Measurements from ENCODE around the gene MARK3. TPM values are rescaled to one million over a fixed set of nuclear protein-coding genes. Genes with fewer than 3 reads are reported as not detected.

Gene MARK3
- total and polyA plus RNA-seq, 2 of the 4 experiments (the other 2 are of a cell fraction), result 78.5 to 80.5 TPM

DNA sequence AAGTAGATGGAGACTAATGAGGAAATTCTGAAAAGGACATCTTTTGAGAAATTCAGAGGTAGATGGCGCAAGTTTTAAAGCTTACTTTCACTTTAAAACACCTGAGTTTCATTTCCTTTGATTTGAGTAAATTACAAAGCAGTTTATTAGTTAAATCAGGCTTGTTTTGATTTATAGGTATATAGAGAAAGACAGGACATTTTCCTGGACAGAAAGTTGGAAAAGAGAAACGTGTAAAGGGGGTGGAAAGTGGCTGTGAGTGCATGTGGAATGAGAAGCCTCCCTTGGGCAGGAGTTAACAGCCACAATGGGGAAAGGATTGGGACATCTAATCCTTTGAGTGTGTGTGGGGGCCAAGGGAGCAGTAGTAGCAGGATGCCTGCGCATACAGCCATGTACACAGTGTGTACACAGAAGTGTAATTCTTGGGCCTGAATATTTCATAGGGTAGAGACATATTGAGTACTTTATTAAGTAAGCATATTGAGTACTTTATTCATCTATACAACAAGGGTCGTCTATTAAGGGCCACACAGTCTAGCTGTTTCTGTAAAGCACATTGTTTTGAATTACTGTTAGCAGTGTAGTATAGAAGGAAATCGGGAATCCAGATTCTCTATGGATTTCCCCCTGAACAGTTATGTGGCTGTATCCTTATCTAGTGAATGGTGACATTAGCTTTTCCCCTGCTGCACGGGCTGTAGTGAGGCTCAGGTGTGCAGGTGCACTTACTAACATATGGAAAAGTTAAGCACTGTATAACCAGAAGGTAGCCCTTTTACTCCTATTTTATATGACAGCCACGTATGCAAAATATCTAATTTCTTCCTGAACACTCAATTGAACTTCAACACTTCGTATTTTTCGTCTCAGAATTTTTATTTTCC, 19.1 kb downstream of the MARK3 start:
- peaks cover 5 to 61% of the 10 kb centered on the region in 2 experiments; a peak in 3 of 4 replicates for H3K79me1 ChIP-seq (ENCODE audit: low read depth in 1 of 2, low read length in 2 of 2)
- H2BK15ac ChIP-seq (ENCODE audit: low read depth, low read length), result no peak overlapping the region
- no peak overlapping the region for H3K23ac ChIP-seq (ENCODE audit: low read depth, low read length)
- H2BK5ac ChIP-seq (ENCODE audit: low read depth, low read length, poor library complexity, severe bottlenecking), result peak overlapping the region; percentile 19
- intact Hi-C loops (cut with micrococcal nuclease) (no loop called here), dilution Hi-C loops (cut with HindIII; ENCODE audit: low sequenced_read_pairs, unreplicated experiment) (no loop called here), in situ Hi-C loops (cut with MboI; ENCODE audit: low sequenced_read_pairs) (no loop called here)
- ATAC-seq (ENCODE audit: low read depth) (no peak), DNase-seq (peak; percentile 24)
- no peak overlapping the region for H2BK120ac ChIP-seq (ENCODE audit: low read depth, low read length)
- no peak overlapping the region for H3K56ac ChIP-seq (ENCODE audit: extremely low read depth, insufficient read depth, low read length)
- peak overlapping the region; percentile 21; the same call in 1 of the 2 replicates for H3K4me2 ChIP-seq (ENCODE audit: low read depth, low read length)
- no peak overlapping the region; the same call in 1 of the 2 replicates for H3K9ac ChIP-seq (ENCODE audit: low read depth, low read length)
- peaks cover 6% of the 10 kb centered on the region; the same call in 1 of the 2 replicates for H3K36me3 ChIP-seq (ENCODE audit: control insufficient read depth, insufficient read depth, low read length)
- no peaks in the 10 kb centered on the region for H3K9me3 ChIP-seq (ENCODE audit: control insufficient read depth, insufficient read depth, low read length)
- peaks cover 23% of the 10 kb centered on the region for H3K9me1 ChIP-seq (ENCODE audit: insufficient read depth, low read length)
- BruUV-seq (replicated peaks), result no TSS peak
- no peak overlapping the region for H4K5ac ChIP-seq (ENCODE audit: low read depth, low read length)
- H4K20me1 ChIP-seq (ENCODE audit: insufficient read depth, low read length), result peaks cover 81% of the 10 kb centered on the region
- no peak overlapping the region for H4K8ac ChIP-seq (ENCODE audit: low read depth in 2 of 2, low read length in 2 of 2)
- CTCF ChIA-PET, result interaction anchor here (0.6 to 0.9 kb wide), 2 partner anchors 12 to 81 kb away, joined by 3 read pairs; no protein-coding TSS in a partner anchor
- H3K18ac ChIP-seq (ENCODE audit: low read depth, low read length), result no peak overlapping the region
- 0 out of 2 replicates have a peak overlapping the region, but pooled peaks have one; percentile 5 for H2AK5ac ChIP-seq (ENCODE audit: low read depth, low read length)
- no peak overlapping the region for H4K91ac ChIP-seq (ENCODE audit: insufficient read depth, low read depth, low read length)
- WGBS, 2 experiments (ENCODE audit: extremely low coverage in 2 of 2, insufficient read length in 1 of 2), result 100% methylated on average over 1 of the region's 9 CpGs; no CpG with 5 or more reads in 1 of the 2 experiments
- no peak overlapping the region for H2AFZ ChIP-seq (replicated peaks; ENCODE audit: low read length, poor library complexity)
- POLR2A ChIA-PET (ENCODE audit: unreplicated experiment), result no interaction called here
- no peaks in the 10 kb centered on the region for H3K27me3 ChIP-seq (ENCODE audit: control insufficient read depth, insufficient read depth, low read length)
- H2AK9ac ChIP-seq (replicated peaks; ENCODE audit: low read depth, low read length, poor library complexity), result no peak overlapping the region
- H3K4me1 ChIP-seq (ENCODE audit: control insufficient read depth, insufficient read depth, low read length), result peaks cover 14% of the 10 kb centered on the region
- H3K14ac ChIP-seq (replicated peaks; ENCODE audit: low read depth, low read length), result no peak overlapping the region
- H2BK20ac ChIP-seq (ENCODE audit: low read depth, low read length), result no peak overlapping the region
- no peak overlapping the region for H3K4me3 ChIP-seq (ENCODE audit: insufficient read depth, low read depth, low read length)
- no peak overlapping the region for H3K27ac ChIP-seq (ENCODE audit: insufficient read depth, low read length)
- H3K4ac ChIP-seq (ENCODE audit: low read depth, low read length), result no peak overlapping the region
- TF ChIP-seq CHD1 (IDR thresholded peaks at IDR 0.05; ENCODE audit: low read depth, low read length) (no peak), FOS (IDR thresholded peaks at IDR 0.05; ENCODE audit: low read depth, low read length) (no peak), SMC3 (IDR thresholded peaks at IDR 0.05; ENCODE audit: low read depth, low read length) (no peak), POLR2A (IDR thresholded peaks at IDR 0.05; ENCODE audit: low read depth, low read length) (no peak), RFX5 (IDR thresholded peaks at IDR 0.05; ENCODE audit: low read depth, low read length) (no peak), MAFK (IDR thresholded peaks at IDR 0.05; ENCODE audit: low read depth, low read length) (no peak), MXI1 (IDR thresholded peaks at IDR 0.05; ENCODE audit: borderline replicate concordance, low read depth, low read length) (no peak), RCOR1 (IDR thresholded peaks at IDR 0.05; ENCODE audit: insufficient replicate concordance, low read length) (no peak), ELK1 (IDR thresholded peaks at IDR 0.05; ENCODE audit: borderline replicate concordance, low read depth, low read length) (no peak), NFE2L2 (IDR thresholded peaks at IDR 0.05; ENCODE audit: low read depth, low read length) (no peak), BHLHE40 (IDR thresholded peaks at IDR 0.05; ENCODE audit: low read depth, low read length) (no peak), RAD21 (IDR thresholded peaks at IDR 0.05; ENCODE audit: low read length) (no peak), MAZ (IDR thresholded peaks at IDR 0.05; ENCODE audit: borderline replicate concordance, low read depth, low read length) (no peak), CEBPB (IDR thresholded peaks at IDR 0.05; ENCODE audit: low read depth, low read length) (no peak)
- TF ChIP-seq, protein P1, sequence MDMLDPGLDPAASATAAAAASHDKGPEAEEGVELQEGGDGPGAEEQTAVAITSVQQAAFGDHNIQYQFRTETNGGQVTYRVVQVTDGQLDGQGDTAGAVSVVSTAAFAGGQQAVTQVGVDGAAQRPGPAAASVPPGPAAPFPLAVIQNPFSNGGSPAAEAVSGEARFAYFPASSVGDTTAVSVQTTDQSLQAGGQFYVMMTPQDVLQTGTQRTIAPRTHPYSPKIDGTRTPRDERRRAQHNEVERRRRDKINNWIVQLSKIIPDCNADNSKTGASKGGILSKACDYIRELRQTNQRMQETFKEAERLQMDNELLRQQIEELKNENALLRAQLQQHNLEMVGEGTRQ (IDR thresholded peaks at IDR 0.05; ENCODE audit: low read depth, low read length), result no peak

Measured in IMR-90 (cell line).